Nephron (organoid): Measurements from ENCODE around the gene OSBP2.

Experiments
- H3K27ac Mint-ChIP-seq, 3 experiments: 2 replicates each; pipeline ENCODE4 v1.8.0; 2020; ENCODE audit warnings: mixed read lengths in 3 of 3, mild to moderate bottlenecking in 2 of 3, moderate library complexity in 1 of 3
- H3K27me3 Mint-ChIP-seq: 2 replicates; pipeline ENCODE4 v1.8.0; 2021; ENCODE audit warnings: low read depth, mild to moderate bottlenecking, moderate library complexity, mixed read lengths
- H3K36me3 Mint-ChIP-seq: 2 replicates; pipeline ENCODE4 v1.8.0; 2020; ENCODE audit warnings: low read depth, mixed read lengths
- H3K4me1 Mint-ChIP-seq: 2 replicates; pipeline ENCODE4 v1.8.0; 2020; ENCODE audit warnings: mixed read lengths
- H3K4me3 Mint-ChIP-seq, 3 experiments: 2 replicates each; pipeline ENCODE4 v1.8.0; 2020; ENCODE audit warnings: mild to moderate bottlenecking in 3 of 3, mixed read lengths in 3 of 3, moderate library complexity in 2 of 3
- H3K9me3 Mint-ChIP-seq: 2 replicates; pipeline ENCODE4 v1.8.0; 2020; ENCODE audit warnings: mixed read lengths
- TF ChIP-seq, protein P1 (sequence below), 3 experiments: fragments of 200-600 bp; sonication (generic); IDR thresholded peaks; one replicate each; pipeline ENCODE4 v1.5.0; 2021; ENCODE audit warnings: antibody characterized with exemption in 3 of 3; ENCODE audit not compliant: unreplicated experiment in 3 of 3

The OSBP2 gene

DNA sequence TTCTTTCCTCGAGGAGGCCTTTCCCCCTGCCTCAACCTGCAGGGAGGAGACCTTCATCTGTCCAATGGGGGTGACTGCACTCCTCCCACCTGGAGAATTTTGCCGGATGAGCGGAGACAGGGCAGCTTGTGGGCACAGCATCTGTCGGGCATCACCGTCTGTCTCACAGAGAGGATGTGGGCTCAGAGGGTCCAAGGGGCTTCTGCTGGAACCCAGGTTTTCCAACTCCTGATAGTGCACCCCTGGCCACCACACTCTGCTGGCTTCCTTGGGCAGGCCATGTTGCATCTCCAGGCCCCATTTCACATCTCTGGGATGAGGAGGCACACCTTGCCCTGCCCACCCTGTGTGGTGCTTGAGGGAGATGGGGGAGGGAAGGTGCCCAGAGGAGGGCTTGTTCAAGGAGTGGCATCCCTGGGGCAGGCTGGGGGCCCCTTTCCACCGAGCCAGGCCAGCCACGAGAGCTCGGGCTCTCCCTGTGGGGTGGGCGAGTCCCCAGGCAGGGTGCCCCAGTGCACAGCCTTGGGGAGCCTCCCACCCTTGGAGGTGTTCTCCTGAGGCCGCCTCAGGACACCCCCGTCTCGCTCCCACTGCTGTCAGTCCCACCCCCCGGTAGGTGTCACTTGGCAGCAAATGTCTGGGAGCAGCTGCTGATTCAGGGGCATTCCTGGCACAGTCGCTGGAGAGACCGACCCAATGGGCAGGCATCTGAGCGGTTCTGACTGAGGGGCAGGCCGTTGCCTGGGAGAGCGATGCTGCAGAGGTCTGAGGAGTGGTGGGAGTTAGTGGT lies 189.7 kb downstream of the OSBP2 start:
- Mint-ChIP-seq H3K4me3 (no peak overlapping the region), H3K9me3 (no peaks in the 10 kb centered on the region), H3K27me3 (no peaks in the 10 kb centered on the region), H3K27ac (no peak overlapping the region), H3K36me3 (no peaks in the 10 kb centered on the region), H3K4me1 (peaks cover 15% of the 10 kb centered on the region)
- TF ChIP-seq, protein P1, sequence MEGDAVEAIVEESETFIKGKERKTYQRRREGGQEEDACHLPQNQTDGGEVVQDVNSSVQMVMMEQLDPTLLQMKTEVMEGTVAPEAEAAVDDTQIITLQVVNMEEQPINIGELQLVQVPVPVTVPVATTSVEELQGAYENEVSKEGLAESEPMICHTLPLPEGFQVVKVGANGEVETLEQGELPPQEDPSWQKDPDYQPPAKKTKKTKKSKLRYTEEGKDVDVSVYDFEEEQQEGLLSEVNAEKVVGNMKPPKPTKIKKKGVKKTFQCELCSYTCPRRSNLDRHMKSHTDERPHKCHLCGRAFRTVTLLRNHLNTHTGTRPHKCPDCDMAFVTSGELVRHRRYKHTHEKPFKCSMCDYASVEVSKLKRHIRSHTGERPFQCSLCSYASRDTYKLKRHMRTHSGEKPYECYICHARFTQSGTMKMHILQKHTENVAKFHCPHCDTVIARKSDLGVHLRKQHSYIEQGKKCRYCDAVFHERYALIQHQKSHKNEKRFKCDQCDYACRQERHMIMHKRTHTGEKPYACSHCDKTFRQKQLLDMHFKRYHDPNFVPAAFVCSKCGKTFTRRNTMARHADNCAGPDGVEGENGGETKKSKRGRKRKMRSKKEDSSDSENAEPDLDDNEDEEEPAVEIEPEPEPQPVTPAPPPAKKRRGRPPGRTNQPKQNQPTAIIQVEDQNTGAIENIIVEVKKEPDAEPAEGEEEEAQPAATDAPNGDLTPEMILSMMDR (IDR thresholded peaks at IDR 0.05; ENCODE audit: unreplicated experiment in 3 of 3): no peak

DNA sequence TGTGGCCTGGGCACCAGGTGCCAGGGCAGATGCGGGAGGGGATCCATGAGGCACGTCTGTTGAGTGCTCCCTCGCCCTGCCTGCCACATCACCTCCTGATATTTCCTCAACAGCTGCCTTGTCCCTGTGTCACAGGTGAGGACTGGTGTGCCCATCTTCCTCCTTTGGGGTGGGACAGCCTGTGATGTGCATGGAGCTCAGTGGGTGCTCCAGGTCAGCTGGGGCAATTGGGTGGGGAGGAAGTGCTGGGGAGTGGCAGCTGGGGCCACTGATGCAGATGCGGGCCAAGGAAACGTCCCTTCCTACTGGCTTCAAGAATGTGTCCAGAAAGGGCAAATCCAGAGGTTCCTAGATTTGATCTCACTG lies 190.3 kb downstream of the OSBP2 start:
- Mint-ChIP-seq H3K27me3 (no peaks in the 10 kb centered on the region), H3K9me3 (no peaks in the 10 kb centered on the region), H3K36me3 (no peaks in the 10 kb centered on the region), H3K4me3 (no peak overlapping the region), H3K27ac (no peak overlapping the region), H3K4me1 (peaks cover 13% of the 10 kb centered on the region)
- TF ChIP-seq, protein P1 (IDR thresholded peaks at IDR 0.05; ENCODE audit: unreplicated experiment in 3 of 3): no peak

DNA sequence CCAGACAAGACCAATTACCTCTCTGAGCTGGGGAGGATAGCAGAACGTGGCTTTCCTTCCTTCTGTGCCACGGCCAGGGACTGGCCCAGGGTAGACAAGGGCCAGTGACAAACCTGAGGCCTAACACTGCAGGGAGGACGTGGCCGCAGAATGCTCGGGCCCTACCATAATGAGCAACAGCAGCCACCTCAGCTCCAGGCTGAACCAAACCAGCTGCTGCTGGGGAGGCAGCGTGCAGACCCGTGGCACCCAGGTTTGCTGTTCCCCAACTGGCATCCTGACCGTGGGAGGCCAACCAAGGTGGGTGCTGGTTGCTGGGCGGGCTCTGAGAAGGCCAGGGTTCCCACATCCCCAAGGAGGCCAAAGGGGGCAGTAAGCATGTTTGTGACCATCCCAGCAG lies 190.9 kb downstream of the OSBP2 start:
- Mint-ChIP-seq H3K27me3 (no peaks in the 10 kb centered on the region), H3K36me3 (peaks cover 3% of the 10 kb centered on the region), H3K4me3 (no peak overlapping the region), H3K4me1 (peaks cover 7% of the 10 kb centered on the region), H3K9me3 (no peaks in the 10 kb centered on the region), H3K27ac (no peak overlapping the region)
- TF ChIP-seq, protein P1 (IDR thresholded peaks at IDR 0.05; ENCODE audit: unreplicated experiment in 3 of 3): no peak

DNA sequence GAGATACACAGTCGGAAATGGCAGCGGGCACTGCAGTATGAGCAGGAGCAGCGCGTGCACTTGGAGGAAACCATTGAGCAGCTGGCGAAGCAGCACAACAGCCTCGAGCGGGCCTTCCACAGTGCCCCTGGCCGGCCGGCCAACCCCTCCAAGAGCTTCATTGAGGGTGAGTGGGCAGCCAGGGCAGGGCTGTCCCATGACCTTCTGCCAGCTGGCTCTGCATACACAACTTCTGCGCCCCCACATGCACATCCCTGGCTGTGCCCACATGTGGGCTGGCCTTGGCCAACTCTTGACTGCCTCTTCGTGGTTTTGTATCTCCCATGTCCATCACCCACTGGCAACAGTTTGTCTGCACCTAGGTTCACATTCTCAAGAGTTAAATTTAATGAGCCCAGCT lies 192.8 kb downstream of the OSBP2 start:
- TF ChIP-seq, protein P1 (IDR thresholded peaks at IDR 0.05; ENCODE audit: unreplicated experiment in 3 of 3): no peak
- Mint-ChIP-seq H3K4me1 (no peaks in the 10 kb centered on the region), H3K4me3 (no peak overlapping the region), H3K27me3 (no peaks in the 10 kb centered on the region), H3K9me3 (no peaks in the 10 kb centered on the region), H3K27ac (no peak overlapping the region), H3K36me3 (peaks cover 3% of the 10 kb centered on the region)

DNA sequence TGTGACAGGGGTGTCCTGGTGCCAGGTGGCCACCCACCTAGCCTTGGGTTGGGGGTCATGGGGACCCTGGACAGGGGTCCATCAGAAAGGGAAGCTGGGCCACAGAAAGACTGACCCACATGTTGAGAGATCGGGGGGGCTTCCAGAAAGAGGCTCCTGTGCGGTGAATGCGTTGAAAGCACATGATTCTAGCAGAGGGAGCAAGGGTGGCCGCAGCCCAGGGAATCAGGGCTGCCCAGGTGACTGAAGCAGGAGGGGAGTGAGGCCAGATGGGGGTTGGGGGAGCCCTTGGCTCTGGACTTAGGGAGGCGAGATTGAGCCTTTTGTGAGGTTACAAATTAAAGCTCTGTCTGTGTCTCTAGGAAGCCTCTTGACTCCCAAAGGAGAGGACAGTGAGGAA lies 193.2 kb downstream of the OSBP2 start:
- Mint-ChIP-seq H3K27ac (no peak overlapping the region), H3K27me3 (no peaks in the 10 kb centered on the region), H3K36me3 (peaks cover 3% of the 10 kb centered on the region), H3K4me1 (no peaks in the 10 kb centered on the region), H3K4me3 (no peak overlapping the region), H3K9me3 (no peaks in the 10 kb centered on the region)
- TF ChIP-seq, protein P1 (IDR thresholded peaks at IDR 0.05; ENCODE audit: unreplicated experiment in 3 of 3): no peak
